H1 (cell line): ENCODE results near the gene PORCN. TPM values are rescaled to one million over a fixed set of nuclear protein-coding genes. Genes with fewer than 3 reads are reported as not detected.

Experiments used
- CTCF ChIA-PET: fragments of 300-600 bp; sonication (Branson Sonifier 250); formaldehyde crosslinking; loops from one replicate; lab custom pipeline; 2021; ENCODE audit not compliant: partially characterized antibody; lab: Charles Lee
- POLR2A ChIA-PET: fragments of 300-600 bp; sonication (Branson Sonifier 250); formaldehyde crosslinking; loops from one replicate; lab custom pipeline; 2021; ENCODE audit warnings: inconsistent platforms; ENCODE audit not compliant: partially characterized antibody; lab: Charles Lee
- DNase-seq, 2 experiments: peaks; one replicate each; pipeline versions ENCODE4 v3.0.0 to v3.0.0-alpha.2; 2010 to 2022; ENCODE audit warnings: low spot score in 2 of 2, low read depth in 1 of 2, mixed read lengths in 1 of 2
- FAIRE-seq: peaks from 2 replicates; lab custom pipeline; 2011; peaks lifted over from hg19 to GRCh38; lab: Jason Lieb, UNC
- H2AFZ ChIP-seq: 2 replicates; pipeline ENCODE4 v1.8.1; 2012; ENCODE audit warnings: low read length, inconsistent platforms
- H2AK5ac ChIP-seq: 2 replicates; pipeline ENCODE4 v1.6.1; 2013; ENCODE audit warnings: low read depth, low read length
- H2BK120ac ChIP-seq: replicated peaks from 2 replicates; pipeline ENCODE3; 2013; ENCODE audit warnings: low read depth, low read length, inconsistent platforms
- H2BK12ac ChIP-seq: 2 replicates; pipeline ENCODE4 v1.6.1; 2013; ENCODE audit warnings: low read depth, low read length
- H2BK15ac ChIP-seq: 2 replicates; pipeline ENCODE4 v1.6.1; 2013; ENCODE audit warnings: low read length
- H2BK20ac ChIP-seq: 2 replicates; pipeline ENCODE4 v1.6.1; 2013; ENCODE audit warnings: low read length
- H2BK5ac ChIP-seq: 2 replicates; pipeline ENCODE4 v1.6.1; 2013; ENCODE audit warnings: low read depth, low read length
- H3K14ac ChIP-seq: 2 replicates; pipeline ENCODE4 v1.6.1; 2013; ENCODE audit warnings: inconsistent platforms; ENCODE audit not compliant: insufficient read length
- H3K18ac ChIP-seq: 2 replicates; pipeline ENCODE4 v1.6.1; 2013; ENCODE audit warnings: low read length; ENCODE audit errors: extremely low read depth
- H3K23ac ChIP-seq: 2 replicates; pipeline ENCODE4 v1.6.1; 2013; ENCODE audit warnings: inconsistent platforms; ENCODE audit not compliant: insufficient read length
- H3K23me2 ChIP-seq: 2 replicates; pipeline ENCODE4 v1.6.1; 2013; ENCODE audit warnings: low read depth, low read length
- H3K27ac ChIP-seq: 2 replicates; pipeline ENCODE4 v1.6.1; 2011; ENCODE audit warnings: low read depth, low read length, inconsistent platforms
- H3K27me3 ChIP-seq, 4 experiments: replicated peaks in 1 of 4; 1 replicate in 1 of 4; 2 replicates in 3 of 4; pipeline versions ENCODE4 v1.6.1 to v1.8.1; 2011 to 2013; ENCODE audit warnings: low read length in 3 of 4, mild to moderate bottlenecking in 3 of 4, inconsistent platforms in 2 of 4, mixed read lengths in 2 of 4, moderate library complexity in 1 of 4; ENCODE audit not compliant: control insufficient read depth in 3 of 4, insufficient read depth in 3 of 4; ENCODE audit errors: extremely low read depth in 1 of 4
- H3K36me3 ChIP-seq, 4 experiments: 2 replicates each; pipeline versions ENCODE4 v1.6.1 to v1.8.1; 2011 to 2013; ENCODE audit warnings: mild to moderate bottlenecking in 4 of 4, low read length in 3 of 4, moderate library complexity in 2 of 4, control low read depth in 1 of 4, inconsistent platforms in 1 of 4; ENCODE audit not compliant: insufficient read depth in 4 of 4, control insufficient read depth in 2 of 4
- H3K4ac ChIP-seq: replicated peaks from 2 replicates; pipeline ENCODE3; 2013; ENCODE audit warnings: low read length, low read depth, mixed read lengths, inconsistent platforms; ENCODE audit not compliant: insufficient read length
- H3K4me1 ChIP-seq, 4 experiments: replicated peaks in 1 of 4; 1 replicate in 1 of 4; 2 replicates in 3 of 4; pipeline versions ENCODE4 v1.6.1 to v1.8.1; 2011 to 2013; ENCODE audit warnings: low read length in 3 of 4, inconsistent platforms in 2 of 4, mixed read lengths in 1 of 4; ENCODE audit not compliant: insufficient read depth in 4 of 4, control insufficient read depth in 3 of 4
- H3K4me2 ChIP-seq, 2 experiments: 2 replicates each; pipeline versions ENCODE4 v1.6.1 to v1.8.1; 2011 to 2013; ENCODE audit warnings: low read depth in 2 of 2, low read length in 2 of 2, control low read depth in 1 of 2, inconsistent platforms in 1 of 2, mild to moderate bottlenecking in 1 of 2; ENCODE audit not compliant: insufficient read depth in 1 of 2
- H3K4me3 ChIP-seq, 4 experiments: fragments of 200-600, 300-600 bp in 1 of 4; sonication (generic), shearing (Covaris generic), sonication (Bioruptor Twin) in 1 of 4; 2 replicates each; pipeline versions ENCODE4 v1.5.1 to v1.8.1; 2011 to 2016; ENCODE audit warnings: low read length in 4 of 4, low read depth in 3 of 4, control low read depth in 2 of 4, inconsistent platforms in 2 of 4, mild to moderate bottlenecking in 2 of 4, mixed read lengths in 1 of 4, moderate library complexity in 1 of 4; ENCODE audit not compliant: insufficient read depth in 2 of 4; ENCODE audit errors: extremely low read depth in 1 of 4
- H3K56ac ChIP-seq: replicated peaks from 2 replicates; pipeline ENCODE3; 2013; ENCODE audit warnings: low read depth, mild to moderate bottlenecking, mixed read lengths, low read length, inconsistent platforms; ENCODE audit not compliant: insufficient read length
- H3K79me1 ChIP-seq: 2 replicates; pipeline ENCODE4 v1.6.1; 2013; ENCODE audit warnings: low read depth, low read length, control low read depth
- H3K79me2 ChIP-seq, 2 experiments: 2 replicates each; pipeline versions ENCODE4 v1.6.1 to v1.8.1; 2012 to 2013; ENCODE audit warnings: low read length in 2 of 2, mild to moderate bottlenecking in 2 of 2, inconsistent platforms in 1 of 2; ENCODE audit not compliant: insufficient read depth in 2 of 2, control insufficient read depth in 1 of 2
- H3K9ac ChIP-seq, 4 experiments: replicated peaks in 1 of 4; 1 replicate in 1 of 4; 2 replicates in 3 of 4; pipeline versions ENCODE4 v1.6.1 to v1.8.1; 2011 to 2013; ENCODE audit warnings: low read depth in 3 of 4, low read length in 3 of 4, control low read depth in 2 of 4, mild to moderate bottlenecking in 2 of 4, moderate library complexity in 2 of 4, inconsistent platforms in 1 of 4; ENCODE audit errors: extremely low read depth in 1 of 4
- H3K9me3 ChIP-seq, 2 experiments: 2 replicates each; pipeline versions ENCODE4 v1.6.1 to v1.8.1; 2012 to 2013; ENCODE audit warnings: mild to moderate bottlenecking in 2 of 2, moderate library complexity in 2 of 2, control low read depth in 1 of 2, inconsistent platforms in 1 of 2, low read depth in 1 of 2, low read length in 1 of 2, mixed read lengths in 1 of 2; ENCODE audit not compliant: insufficient read depth in 2 of 2
- H4K20me1 ChIP-seq, 2 experiments: replicated peaks in 1 of 2; 2 replicates each; pipeline versions ENCODE3 to v1.8.1; 2011 to 2013; ENCODE audit warnings: inconsistent platforms in 2 of 2, low read length in 2 of 2, mild to moderate bottlenecking in 1 of 2; ENCODE audit not compliant: insufficient read depth in 2 of 2, control insufficient read depth in 1 of 2
- H4K5ac ChIP-seq: 2 replicates; pipeline ENCODE4 v1.6.1; 2013; ENCODE audit warnings: low read length, low read depth, mixed read lengths, inconsistent platforms; ENCODE audit not compliant: insufficient read length
- H4K8ac ChIP-seq: 2 replicates; pipeline ENCODE4 v1.8.0; 2013; ENCODE audit warnings: mild to moderate bottlenecking, moderate library complexity, low read length, inconsistent platforms; ENCODE audit not compliant: insufficient read depth; ENCODE audit errors: extremely low read depth
- H4K91ac ChIP-seq: replicated peaks from 2 replicates; pipeline ENCODE3; 2013; ENCODE audit warnings: low read length, mixed read lengths, inconsistent platforms; ENCODE audit not compliant: insufficient read length
- CEBPB ChIP-seq: IDR thresholded peaks from 2 replicates; pipeline ENCODE4 v1.6.1; 2012; ENCODE audit warnings: low read depth, low read length
- HDAC6 ChIP-seq: IDR thresholded peaks from one replicate; pipeline ENCODE4 v1.7.1; 2012; ENCODE audit warnings: low read depth, mild to moderate bottlenecking, inconsistent platforms, low read length, moderate library complexity
- JUND ChIP-seq: IDR thresholded peaks from 2 replicates; pipeline ENCODE4 v1.6.1; 2011; ENCODE audit warnings: mild to moderate bottlenecking, improper control_type of control experiment, low read length
- KDM1A ChIP-seq: fragments of 200-600, 300-600 bp; sonication (generic); IDR thresholded peaks from 2 replicates; pipeline ENCODE4 v1.7.1; 2016; ENCODE audit warnings: mild to moderate bottlenecking, low read length, borderline replicate concordance
- NRF1 ChIP-seq: IDR thresholded peaks from 2 replicates; pipeline ENCODE4 v1.6.1; 2011; ENCODE audit warnings: mild to moderate bottlenecking, low read depth, low read length, improper control_type of control experiment
- PHF8 ChIP-seq: fragments of 200-600 bp; sonication (generic); conservative IDR thresholded peaks from 2 replicates; pipeline ENCODE4 v1.7.1; 2012; ENCODE audit warnings: low read depth, mild to moderate bottlenecking, inconsistent platforms, low read length, moderate library complexity
- POLR2A ChIP-seq, 2 experiments: IDR thresholded peaks; 1 replicate in 1 of 2; 2 replicates in 1 of 2; pipeline ENCODE4 v1.6.1; 2011; ENCODE audit warnings: low read depth in 2 of 2, low read length in 2 of 2, mild to moderate bottlenecking in 2 of 2; ENCODE audit errors: control extremely low read depth in 1 of 2
- SIX5 ChIP-seq: IDR thresholded peaks from 2 replicates; pipeline ENCODE4 v1.6.1; 2011; ENCODE audit warnings: mild to moderate bottlenecking, low read depth, low read length
- SP1 ChIP-seq: IDR thresholded peaks from 2 replicates; pipeline ENCODE4 v1.6.1; 2011; ENCODE audit warnings: low read depth, low read length
- WGBS, 2 experiments: shearing (Covaris generic) in 1 of 2; methylation state at CpG; one replicate each; pipeline versions ENCODE4 v1.1.6 to v1.1.7; 2013 to 2015; ENCODE audit warnings: low lambda C conversion rate in 2 of 2, mixed read lengths in 2 of 2, inconsistent platforms in 1 of 2, low coverage in 1 of 2, missing lambda C conversion rate in 1 of 2; ENCODE audit not compliant: insufficient replicate concordance in 2 of 2, insufficient coverage in 1 of 2, insufficient read length in 1 of 2; ENCODE audit errors: extremely low coverage in 1 of 2, missing lambda C conversion rate in 1 of 2; 5-methylcytosine and 5-hydroxymethylcytosine counted together
- polyA plus RNA-seq, 7 experiments: library from polyadenylated mRNA; depleted of rRNA in 3 of 7; stranded (reverse) in 5 of 7; unstranded in 2 of 7; fragments of >200 nt in 5 of 7; fragments of 200-250 nt in 2 of 7; gene quantifications; 1 replicate in 5 of 7; 2 replicates in 1 of 7; 4 replicates in 1 of 7; pipeline versions ENCODE4 v1.2.1 to v1.2.3, GENCODE V29; 2011 to 2013; ENCODE audit warnings: missing spikeins in 2 of 7, mixed read lengths in 2 of 7
- total RNA-seq: library from RNA; stranded (reverse); fragmentation: NEBNext Ultra II Directional; extraction: Animal tissue kit (Norgen Biotek cat#: 25700); gene quantifications from 2 replicates; pipeline ENCODE4 v1.2.1, GENCODE V29; 2021
- TF ChIP-seq, protein P1 (sequence below): IDR thresholded peaks from 2 replicates; pipeline ENCODE4 v1.6.1; 2012; ENCODE audit warnings: low read length, inconsistent platforms
- TF ChIP-seq, protein P2 (sequence below), 3 experiments: IDR thresholded peaks; 1 replicate in 2 of 3; 2 replicates in 1 of 3; pipeline versions ENCODE4 v1.5.1 to v1.6.1; 2011; ENCODE audit warnings: low read length in 3 of 3, mild to moderate bottlenecking in 3 of 3, inconsistent platforms in 2 of 3, low read depth in 1 of 3, moderate library complexity in 1 of 3; ENCODE audit not compliant: insufficient read depth in 1 of 3; ENCODE audit errors: control extremely low read depth in 1 of 3

PORCN gene
- total and polyA plus RNA-seq, 2 of the 8 experiments (the other 6 are each of a cell fraction or from before 2014, with no cell fraction given): 14.6 to 34.1 TPM

DNA sequence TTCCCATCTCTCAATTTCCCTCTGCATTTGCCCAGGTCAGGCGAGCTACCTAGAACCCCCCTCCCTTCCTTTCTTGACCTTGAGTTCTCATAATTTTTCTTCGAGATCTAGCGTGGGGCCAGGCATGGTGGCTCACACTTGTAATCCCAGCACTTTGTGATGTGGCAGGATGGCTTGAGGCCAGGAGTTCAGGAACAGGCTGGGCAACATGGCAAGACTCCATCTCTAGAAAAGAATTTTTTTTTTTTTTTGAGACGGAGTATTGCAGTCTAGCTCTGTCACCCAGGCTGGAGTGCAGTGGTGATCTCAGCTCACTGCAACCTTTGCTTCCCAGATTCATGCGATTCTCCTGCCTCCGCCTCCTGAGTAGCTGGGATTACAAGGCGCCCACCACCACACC, 4.5 kb upstream of the PORCN start:
- 94% methylated on average over 2 of the region's 7 CpGs; no CpG with 5 or more reads in 1 of the 2 experiments for WGBS, 2 experiments
- Histone ChIP-seq H3K4me2 (no peak overlapping the region), H3K79me1 (no peaks in the 10 kb centered on the region), H3K79me2 (no peaks in the 10 kb centered on the region), H3K27ac (no peak overlapping the region), H3K18ac (no peak overlapping the region), H2BK15ac (no peak overlapping the region), H4K91ac (no peak overlapping the region), H2BK20ac (no peak overlapping the region), H3K9ac (no peak overlapping the region), H4K20me1 (no peaks in the 10 kb centered on the region), H3K23ac (no peak overlapping the region), H4K5ac (no peak overlapping the region), H3K9me3 (no peaks in the 10 kb centered on the region), H2AFZ (no peak overlapping the region), H3K56ac (no peak overlapping the region), H2AK5ac (no peak overlapping the region), H3K14ac (no peak overlapping the region), H4K8ac (no peak overlapping the region), H3K36me3 (no peaks in the 10 kb centered on the region), H3K4me3 (no peak overlapping the region), H2BK5ac (no peak overlapping the region), H2BK120ac (no peak overlapping the region), H2BK12ac (no peak overlapping the region), H3K27me3 (no peaks in the 10 kb centered on the region), H3K4ac (no peak overlapping the region), H3K4me1 (no peaks in the 10 kb centered on the region; a peak in 1 of 7 replicates), H3K23me2 (no peaks in the 10 kb centered on the region)
- DNase-seq: no peak
- FAIRE-seq: no peak
- POLR2A ChIA-PET: no interaction called here
- CTCF ChIA-PET: interaction anchor here (1.1 to 1.3 kb wide), 2 partner anchors 10 to 37 kb away, joined by 4 to 5 read pairs; no protein-coding TSS in a partner anchor
- TF ChIP-seq HDAC6 (no peak), SP1 (no peak), KDM1A (no peak), PHF8 (no peak), JUND (no peak), CEBPB (no peak), POLR2A (IDR thresholded peaks at IDR 0.05; ENCODE audit: control extremely low read depth in 1 of 2, low read depth in 2 of 2, low read length in 2 of 2) (no peak), NRF1 (no peak), SIX5 (no peak)
- TF ChIP-seq, protein P1, sequence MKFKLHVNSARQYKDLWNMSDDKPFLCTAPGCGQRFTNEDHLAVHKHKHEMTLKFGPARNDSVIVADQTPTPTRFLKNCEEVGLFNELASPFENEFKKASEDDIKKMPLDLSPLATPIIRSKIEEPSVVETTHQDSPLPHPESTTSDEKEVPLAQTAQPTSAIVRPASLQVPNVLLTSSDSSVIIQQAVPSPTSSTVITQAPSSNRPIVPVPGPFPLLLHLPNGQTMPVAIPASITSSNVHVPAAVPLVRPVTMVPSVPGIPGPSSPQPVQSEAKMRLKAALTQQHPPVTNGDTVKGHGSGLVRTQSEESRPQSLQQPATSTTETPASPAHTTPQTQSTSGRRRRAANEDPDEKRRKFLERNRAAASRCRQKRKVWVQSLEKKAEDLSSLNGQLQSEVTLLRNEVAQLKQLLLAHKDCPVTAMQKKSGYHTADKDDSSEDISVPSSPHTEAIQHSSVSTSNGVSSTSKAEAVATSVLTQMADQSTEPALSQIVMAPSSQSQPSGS: no peak
- TF ChIP-seq, protein P2, sequence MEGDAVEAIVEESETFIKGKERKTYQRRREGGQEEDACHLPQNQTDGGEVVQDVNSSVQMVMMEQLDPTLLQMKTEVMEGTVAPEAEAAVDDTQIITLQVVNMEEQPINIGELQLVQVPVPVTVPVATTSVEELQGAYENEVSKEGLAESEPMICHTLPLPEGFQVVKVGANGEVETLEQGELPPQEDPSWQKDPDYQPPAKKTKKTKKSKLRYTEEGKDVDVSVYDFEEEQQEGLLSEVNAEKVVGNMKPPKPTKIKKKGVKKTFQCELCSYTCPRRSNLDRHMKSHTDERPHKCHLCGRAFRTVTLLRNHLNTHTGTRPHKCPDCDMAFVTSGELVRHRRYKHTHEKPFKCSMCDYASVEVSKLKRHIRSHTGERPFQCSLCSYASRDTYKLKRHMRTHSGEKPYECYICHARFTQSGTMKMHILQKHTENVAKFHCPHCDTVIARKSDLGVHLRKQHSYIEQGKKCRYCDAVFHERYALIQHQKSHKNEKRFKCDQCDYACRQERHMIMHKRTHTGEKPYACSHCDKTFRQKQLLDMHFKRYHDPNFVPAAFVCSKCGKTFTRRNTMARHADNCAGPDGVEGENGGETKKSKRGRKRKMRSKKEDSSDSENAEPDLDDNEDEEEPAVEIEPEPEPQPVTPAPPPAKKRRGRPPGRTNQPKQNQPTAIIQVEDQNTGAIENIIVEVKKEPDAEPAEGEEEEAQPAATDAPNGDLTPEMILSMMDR (IDR thresholded peaks at IDR 0.05; ENCODE audit: control extremely low read depth in 1 of 3, insufficient read depth in 1 of 3, low read depth in 1 of 3, low read length in 3 of 3): no peak
